Caki2 (cell line): Measurements from ENCODE around the gene PSD2. TPM values are rescaled to one million over a fixed set of nuclear protein-coding genes. Genes with fewer than 3 reads are reported as not detected.
"Not testable (repeated sequence)": the region's sequence is repeated elsewhere in the genome, so short reads cannot be mapped to it uniquely, and the experiment has no call there.

ENCODE experiments used
- DNase-seq: peaks from one replicate; pipeline ENCODE4 v3.0.0-alpha.2; 2015; ENCODE audit warnings: low read depth
- in situ Hi-C: cut with HindIII; loops from 2 replicates; pipeline ENCODE4 v1.10.0; 2016; ENCODE audit warnings: low sequenced_read_pairs, low pct_unique_long_range_greater_than_20kb, mixed read lengths
- total RNA-seq: library from RNA; depleted of rRNA; stranded (reverse); fragments of >200 nt; shearing (Covaris generic); gene quantifications from 2 replicates; pipeline ENCODE4 v1.2.3, GENCODE V29; 2014; ENCODE audit warnings: low replicate concordance

The PSD2 gene
- total RNA-seq, 1 experiment from 2014 or later, result not detected

DNA sequence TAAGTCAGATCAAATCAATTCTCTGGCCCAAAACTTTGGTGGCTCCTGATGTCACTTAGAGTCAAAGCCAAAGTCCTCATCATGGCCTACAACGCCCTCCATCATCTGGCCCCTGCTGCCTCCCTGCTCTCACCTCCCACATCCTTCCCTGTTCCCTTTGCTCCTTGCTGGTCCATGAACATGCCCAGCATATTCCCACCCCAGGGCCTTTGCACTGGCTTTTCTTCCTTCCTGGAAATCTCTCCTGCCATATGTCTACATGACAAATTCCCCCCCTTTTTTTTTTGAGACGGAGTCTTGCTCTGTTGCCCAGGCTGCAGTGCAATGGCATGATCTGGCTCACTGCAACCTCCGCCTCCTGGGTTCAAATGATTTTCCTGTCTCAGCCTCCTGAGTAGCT lies 11.1 kb upstream of the PSD2 start:
- in situ Hi-C loops, result no loop called here
- no peak for DNase-seq

DNA sequence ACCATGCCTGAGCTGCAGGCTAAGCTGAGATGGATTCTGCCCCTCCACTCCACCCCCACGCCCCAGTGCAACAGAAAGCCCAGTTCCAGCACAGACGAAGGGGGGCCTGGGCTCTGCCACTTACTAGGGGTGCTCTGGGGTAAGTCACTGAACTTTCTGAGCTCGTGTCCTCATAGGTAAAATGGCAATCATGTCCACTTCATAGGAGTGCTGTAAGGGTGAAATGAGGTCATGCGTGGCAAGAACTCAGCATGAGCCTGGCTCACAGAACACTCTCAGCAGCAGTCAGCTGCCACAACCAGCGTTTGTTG lies 8.4 kb upstream of the PSD2 start:
- DNase-seq, result no peak
- in situ Hi-C loops, result no loop called here

DNA sequence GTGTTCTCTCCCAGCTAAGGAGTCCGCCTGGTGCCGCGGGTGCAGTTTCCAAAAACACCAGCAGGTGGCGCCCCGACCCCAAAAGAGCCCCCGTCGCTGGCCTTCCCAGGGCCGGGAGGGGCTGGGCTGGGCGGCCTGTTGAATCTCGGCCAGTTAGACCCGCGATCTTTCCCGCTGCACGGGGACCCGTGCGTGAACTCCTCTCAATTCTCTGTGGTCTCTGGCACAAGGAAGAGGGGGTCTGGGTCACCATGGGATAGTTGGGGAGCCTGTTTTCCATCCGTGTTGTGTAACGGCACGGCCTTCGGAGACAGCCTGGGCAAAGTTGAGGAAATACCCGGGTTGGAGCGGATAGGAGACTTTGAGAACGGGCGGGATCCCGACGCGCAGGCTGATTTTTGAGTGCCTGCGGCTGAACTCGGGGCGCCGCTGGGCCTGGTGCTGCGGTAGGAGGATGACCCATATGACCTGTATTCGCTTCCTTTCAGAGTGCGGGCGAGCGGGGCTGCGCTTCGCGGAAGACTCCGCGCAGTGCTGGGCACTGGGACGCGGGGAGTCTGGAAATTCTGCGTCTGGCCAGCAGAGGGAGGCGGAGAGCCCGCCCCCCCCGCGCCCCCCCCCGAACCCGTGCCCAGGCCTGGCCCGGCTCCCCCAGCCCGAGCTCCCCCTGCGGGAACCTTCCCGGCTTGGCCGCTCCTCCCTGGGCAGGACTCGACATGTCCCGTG lies 7.9 kb upstream of the PSD2 start:
- peak; percentile 82 for DNase-seq
- in situ Hi-C loops, result no loop called here

DNA sequence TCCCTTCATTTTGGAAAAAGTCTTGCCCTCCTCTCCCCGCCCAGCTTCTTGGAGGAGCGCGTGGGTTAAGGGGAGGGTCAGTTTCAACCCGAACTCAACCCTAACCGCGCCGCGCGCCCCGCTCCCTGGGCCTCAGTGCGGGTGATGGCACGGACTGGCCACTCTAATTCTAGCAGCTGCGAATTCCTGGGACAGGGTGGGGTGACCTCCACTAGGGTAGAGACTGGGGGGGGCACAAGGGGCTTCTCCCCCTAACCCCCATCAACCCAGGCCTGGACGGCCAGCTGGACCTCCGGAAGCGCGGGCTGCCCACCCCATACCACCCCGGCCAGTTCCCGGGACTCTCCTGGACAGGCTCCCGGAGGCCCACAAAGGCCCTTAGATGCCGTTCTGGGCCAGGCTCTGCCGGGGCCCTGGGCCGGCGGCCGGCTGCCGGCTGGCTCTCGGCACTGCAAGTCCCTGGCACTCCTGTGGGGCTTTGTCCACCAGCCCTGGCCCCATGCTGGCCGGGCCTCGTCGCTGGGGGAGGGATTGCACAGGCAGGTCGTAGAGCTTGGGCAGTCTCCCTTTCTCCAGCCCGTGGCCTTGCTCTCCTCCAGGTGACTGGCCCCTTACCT lies 7.2 kb upstream of the PSD2 start:
- in situ Hi-C loops, result no loop called here
- DNase-seq, result no peak

DNA sequence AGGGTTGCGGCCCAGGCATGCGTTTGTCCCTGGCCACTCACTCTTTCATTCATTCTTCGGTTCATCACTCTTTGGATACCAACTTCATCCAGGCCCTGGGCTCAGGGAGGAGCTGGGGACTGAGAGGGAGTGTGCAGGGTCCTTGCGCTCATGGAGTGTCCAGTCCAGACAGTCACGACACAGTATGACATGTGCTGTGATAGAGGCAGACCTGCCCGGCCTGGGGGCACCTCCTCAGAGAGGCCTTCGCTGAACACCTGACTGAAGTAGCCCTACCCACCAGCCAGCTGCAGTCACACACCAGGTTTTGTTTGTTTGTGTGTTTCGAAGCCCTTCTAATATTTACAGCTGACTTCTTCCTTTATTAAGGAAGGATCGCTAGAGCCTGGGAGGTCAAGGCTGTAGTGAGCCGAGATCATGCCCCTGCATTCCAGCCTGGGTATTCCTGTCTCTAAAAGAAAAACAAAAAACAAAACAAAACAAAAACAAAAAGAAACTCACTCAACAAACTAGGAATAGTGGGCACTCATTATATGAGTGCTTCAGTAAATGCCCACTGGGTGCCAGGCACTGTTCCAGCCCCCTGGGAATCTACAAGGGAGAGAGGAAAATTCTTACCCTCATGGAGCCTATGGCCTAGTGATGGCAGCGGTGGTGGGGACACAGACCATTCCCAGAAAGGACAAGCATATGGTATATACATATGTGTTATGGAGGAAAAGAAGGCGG lies 6.3 kb upstream of the PSD2 start:
- DNase-seq, result no peak
- in situ Hi-C loops, result no loop called here

DNA sequence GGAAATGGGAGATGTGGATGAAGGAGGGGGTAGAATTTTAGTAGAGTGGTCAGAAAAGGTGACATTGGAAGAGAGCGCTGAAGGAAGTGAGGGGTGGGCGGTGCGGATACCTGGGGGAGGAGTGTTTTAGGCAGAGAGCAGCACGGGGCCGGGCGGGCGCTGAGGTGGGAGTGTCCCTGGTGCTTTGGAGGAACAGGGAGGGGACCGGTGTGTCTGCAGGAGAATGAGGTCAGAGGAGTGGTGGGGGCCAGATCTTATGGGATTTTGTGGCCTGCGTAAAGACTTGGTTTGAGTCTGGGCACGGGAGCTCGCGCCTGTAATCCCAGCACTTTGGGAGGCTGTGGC lies 5.8 kb upstream of the PSD2 start:
- DNase-seq, result no peak
- in situ Hi-C loops, result no loop called here

DNA sequence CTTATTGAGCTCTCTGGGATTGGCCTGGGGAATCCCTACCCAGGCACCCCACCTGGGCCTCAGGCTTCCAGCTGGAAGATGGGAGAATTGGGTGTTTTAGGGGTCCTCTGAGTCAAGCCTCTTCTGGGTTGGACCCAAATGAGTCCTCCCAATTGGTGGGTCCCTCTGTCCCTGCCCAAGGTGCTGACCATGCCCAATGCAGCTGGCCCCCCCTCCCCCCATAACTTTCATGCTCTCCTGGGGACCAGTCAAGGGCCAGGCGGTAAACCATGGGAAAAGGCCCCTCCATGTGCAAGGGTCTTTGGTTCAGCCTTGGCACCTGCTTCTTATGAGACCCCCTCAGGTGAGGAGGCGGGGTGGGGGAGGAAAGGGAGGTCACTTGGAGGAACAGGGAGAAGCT lies 3.4 kb upstream of the PSD2 start:
- DNase-seq, result no peak
- in situ Hi-C loops, result no loop called here

DNA sequence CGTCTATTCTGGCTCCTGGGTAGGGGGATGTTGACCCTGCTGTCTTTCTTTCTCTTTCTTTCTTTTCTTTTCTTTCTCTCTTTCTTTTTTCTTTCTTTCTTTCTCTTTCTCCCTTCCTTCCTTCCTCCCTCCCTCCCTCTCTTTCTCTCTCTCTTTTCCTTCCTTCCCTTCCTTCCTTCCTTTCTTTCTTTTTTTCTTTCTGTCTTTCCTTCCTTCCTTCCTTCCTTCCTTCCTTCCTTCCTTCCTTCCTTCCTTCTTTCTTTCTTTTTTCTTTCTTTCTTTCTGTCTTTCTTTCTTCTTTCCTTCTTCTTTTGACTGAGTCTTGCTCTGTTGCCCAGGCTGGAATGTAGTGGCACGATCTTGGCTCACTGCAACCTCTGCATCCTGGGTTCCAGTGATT lies 3.0 kb upstream of the PSD2 start:
- DNase-seq, in situ Hi-C loops: not testable (repeated sequence)

DNA sequence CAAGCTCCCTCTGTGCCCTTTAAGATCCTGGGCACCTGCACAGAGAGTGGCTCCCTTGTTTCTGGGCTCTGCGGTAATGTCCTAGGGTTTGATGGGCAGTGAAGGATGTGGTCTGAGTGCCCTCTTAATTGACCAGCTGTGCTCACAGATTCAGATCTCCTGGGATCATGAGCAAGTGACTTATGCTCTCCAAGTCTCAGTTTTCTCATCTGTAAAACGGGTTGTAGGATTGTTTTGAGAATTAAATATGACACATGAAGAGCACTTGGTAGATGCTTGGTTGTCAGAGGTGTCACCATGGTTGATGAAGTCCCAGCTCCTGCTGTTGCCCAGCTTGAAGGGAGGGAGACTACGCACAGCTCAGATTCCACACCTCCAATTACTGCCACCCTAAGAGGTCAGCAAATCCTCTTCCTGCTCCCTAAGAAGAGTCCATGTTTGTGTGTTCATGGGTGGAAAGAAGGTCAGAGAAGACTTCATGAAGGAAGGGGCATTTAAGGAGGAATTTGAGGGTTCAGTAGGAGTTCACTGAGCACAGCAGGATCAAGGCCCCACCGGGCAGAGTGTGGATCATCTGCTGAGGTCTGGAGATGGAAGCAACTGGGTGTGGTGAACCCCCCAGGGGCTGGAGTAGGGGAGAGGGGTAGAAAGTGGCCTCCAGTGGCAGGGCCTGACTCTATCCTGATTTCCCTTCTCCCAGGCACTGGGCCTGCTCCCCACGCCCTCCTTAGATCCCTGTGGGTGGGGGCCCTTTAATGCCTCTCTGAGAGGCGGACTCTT lies 1.4 kb upstream of the PSD2 start:
- in situ Hi-C loops, result no loop called here
- DNase-seq, result no peak

DNA sequence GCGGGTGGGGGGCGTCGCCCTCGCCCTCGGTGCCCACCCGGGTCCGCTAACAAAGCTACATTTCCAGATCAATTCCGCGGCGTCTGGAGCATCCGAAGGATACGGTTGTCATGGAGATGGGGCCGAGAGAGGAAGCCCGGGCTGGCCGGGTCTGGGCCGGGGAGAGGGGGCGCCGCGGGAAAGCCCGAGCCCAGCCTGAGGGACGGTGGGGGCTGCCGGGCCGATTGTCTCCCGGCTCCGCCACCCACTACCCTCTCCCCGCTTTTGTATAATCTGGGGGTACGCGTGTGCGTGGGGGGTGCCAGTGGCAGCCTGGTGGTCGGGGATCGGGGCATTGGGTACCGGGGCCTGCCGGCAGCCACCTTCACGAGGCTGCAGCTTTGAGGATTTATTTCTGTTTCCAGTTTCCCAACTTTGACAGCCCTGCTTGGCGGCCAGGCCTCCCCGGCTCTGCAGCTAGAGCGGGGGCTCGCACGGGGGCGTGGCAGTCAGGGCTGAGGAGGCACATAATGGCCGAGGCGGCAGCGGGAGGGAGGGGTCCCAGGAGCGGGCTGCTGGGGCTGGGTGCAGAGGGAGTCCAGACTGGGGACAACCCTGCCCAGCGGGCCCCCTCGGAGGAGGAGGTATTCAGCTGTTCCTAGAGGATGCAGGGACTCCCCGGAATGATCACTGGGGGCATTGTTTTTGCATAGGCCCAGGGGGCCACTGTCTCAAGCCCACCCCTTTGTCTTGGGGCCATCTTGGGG lies 626 bp downstream of the PSD2 start:
- no peak for DNase-seq
- in situ Hi-C loops, result no loop called here

DNA sequence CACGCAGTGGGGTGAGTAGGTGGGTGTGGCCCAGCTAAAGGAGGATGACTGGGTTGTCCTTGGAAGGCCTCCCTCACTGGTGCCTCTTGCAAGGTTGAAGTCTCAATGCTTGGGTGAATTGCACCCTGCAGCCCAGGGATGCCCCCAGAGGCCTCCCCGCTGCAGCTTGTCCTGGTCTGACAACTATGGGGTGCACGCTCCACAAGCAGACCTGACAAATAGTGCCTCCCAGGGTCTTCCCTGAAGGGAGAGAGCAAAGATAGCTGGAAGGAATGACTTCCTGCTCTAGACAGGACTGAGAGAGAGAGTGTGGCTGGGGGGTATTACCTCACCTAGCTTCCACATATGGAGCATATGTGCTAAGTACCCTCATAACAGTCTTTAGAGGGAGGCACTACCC lies 1.7 kb downstream of the PSD2 start:
- no peak for DNase-seq
- in situ Hi-C loops, result no loop called here

DNA sequence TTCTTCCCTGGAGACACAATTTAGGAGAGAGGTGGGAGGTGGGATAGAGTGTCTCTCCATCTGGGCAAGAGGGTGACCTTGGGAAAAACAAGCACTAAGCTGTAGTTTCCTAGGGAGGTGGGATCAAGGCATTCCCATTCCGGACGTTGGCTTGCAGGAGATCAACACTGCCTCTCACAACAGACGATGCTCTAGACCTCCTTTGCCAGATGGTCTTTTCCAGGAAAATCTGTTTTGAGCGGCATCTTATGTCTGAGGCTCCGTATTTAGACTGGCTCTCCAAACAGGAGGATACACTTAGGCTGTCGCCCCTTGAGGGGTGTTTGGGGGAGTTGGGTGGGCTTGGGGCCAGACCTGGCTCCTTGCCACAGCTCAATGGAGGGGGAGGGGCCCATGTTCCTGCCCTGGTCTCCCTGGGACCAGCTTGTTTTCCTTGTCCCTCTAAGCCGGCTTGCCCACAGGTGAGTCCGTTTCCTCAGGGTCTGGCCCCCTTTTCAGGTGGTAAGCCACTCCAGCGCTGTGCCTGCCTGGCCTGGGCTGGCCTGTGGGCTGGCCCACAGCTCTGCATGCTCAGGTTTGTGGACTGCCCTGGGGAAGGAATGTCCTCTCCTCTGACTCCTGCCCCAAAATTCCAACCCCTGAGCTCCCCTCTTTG lies 2.4 kb downstream of the PSD2 start:
- no peak for DNase-seq
- in situ Hi-C loops, result no loop called here

DNA sequence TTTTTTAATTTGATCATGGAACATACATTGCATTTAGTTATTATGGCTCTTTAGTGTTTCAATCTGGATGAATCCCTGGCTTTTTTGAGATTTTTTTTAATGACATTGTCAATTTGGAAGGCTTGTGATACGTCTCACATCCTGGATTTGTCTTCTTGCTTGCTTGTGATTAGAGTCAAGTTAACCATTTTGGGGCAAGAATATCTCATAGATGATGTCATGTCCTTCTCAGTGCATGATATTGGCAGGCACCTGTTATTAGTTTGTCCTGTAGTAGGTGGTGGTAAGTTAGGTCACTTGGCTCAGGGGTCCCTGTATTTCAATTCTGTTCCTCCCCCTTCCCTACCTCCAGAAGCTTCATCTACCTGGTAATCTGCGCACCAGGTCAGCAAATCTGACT lies 3.3 kb downstream of the PSD2 start:
- in situ Hi-C loops, result no loop called here

DNA sequence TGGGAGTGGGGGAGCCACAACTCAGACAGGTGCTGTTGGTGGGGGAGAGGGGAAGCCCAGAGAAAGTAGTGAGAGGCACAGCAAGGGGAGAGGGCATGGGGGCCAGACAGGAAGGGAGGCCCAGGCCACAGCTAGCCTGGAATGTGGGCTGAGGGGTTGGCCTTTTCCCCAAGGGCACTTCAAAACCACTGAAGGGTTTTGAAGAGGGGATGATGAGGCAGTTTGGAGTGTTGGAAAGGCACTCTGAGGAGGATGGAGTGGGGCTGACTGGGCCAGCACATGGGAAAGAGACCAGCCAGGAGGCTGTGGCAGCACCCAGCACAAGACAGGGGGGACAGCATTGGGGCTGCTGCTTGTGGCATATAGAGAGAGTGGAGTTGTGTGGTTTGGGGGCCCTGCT lies 3.8 kb downstream of the PSD2 start:
- in situ Hi-C loops, result no loop called here

More for the DNA sequence above, 3.3 kb downstream of the PSD2 start:
- no peak for DNase-seq

DNA sequence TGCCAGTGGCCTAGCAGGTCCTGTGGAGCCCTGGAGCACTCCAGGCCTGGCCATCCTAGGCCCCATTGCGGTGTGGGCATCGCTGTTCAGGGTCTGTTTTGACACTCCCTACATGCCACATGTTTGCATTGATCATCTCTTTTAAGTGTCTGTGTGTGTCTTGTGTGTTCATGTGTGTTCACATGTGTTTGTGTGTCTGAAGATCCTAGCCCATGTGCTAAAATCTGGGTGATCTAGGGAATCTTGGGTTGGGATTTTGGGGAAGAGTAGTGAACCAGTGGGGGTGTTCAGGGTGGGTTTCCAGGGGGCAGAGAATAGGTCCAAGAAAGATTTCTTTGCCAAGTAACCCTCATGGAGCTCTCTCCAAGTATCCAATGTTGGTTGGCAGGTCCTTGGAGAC lies 8.4 kb downstream of the PSD2 start:
- no peak for DNase-seq
- in situ Hi-C loops, result no loop called here

More for the DNA sequence above, 3.8 kb downstream of the PSD2 start:
- no peak for DNase-seq

DNA sequence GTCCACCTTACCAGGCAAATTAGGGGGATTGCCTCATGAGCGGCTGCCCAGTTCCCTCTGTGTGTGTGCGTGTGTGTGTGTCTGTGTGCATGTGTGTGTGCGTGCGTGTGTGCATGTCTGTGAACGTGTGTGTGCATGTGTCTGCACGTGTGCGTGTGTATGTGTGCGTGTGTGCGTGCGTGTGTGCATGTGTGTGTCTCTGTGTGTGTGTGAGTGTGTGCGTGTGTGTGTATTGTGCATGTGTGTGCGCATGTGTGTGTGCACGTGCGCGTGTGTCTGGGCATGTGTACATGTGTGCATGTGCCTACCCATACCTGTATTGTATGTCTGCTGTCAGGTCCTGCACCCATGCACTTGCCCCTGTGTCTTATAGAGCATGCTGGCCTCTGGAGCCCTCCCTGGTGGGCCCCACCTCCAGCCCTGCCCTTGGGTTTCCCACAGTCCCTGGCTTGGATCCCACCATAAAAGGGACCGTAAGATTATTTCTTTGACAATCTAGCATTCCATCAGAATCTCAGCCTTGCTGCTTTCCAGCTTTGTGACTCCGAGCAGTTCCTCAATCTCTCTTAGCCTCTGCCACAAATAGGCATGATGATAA lies 9.3 kb downstream of the PSD2 start:
- DNase-seq, result no peak
- in situ Hi-C loops, result no loop called here

DNA sequence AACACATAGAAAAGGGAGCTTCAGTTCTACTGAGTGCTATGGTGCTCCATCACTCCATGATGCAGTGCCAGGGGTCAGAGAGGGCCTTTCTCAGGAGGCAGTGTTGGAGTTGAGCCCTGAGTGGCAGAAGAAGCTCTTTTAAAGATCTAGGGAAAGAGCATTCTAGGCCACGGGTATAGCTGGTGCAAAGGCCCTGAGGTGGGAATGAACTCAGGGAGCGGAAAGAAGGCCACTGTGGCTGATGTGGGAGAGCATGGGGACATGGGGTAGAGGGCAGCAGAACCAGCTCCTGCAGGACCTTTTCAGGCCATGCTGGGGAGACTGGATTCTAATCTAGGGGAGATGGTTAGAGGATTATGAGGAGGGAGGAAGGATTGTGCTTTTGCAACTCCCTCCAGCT lies 9.9 kb downstream of the PSD2 start:
- in situ Hi-C loops, result no loop called here
- DNase-seq, result no peak

DNA sequence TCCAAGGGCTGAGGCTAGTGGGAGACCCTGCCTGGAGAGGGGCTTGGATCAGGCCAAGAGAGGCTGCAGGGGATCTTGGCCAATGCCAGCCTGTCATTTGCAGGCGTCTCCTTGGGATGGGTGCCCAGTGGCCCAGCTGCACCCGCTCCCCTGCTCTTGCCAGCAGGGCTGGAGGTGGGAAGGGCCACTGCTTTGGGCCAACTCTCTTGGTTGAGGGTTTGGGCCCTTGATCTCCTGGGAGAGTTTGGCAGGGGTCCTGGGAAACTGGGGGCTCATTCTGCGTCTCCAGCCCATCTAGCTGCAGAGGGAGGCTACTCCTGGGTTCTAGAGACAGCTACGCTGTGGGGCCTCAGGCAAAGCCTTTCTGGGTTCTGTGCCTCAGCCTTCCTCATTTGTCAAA lies 10.5 kb downstream of the PSD2 start:
- in situ Hi-C loops, result no loop called here
- DNase-seq, result no peak
